Left colon (tissue), 2 donors: ENCODE data around the gene CACNG3. TPM values are rescaled to one million over a fixed set of nuclear protein-coding genes. Genes with fewer than 3 reads are reported as not detected.

ENCODE experiments used
- ATAC-seq: fragments of 200-7000 bp; cut with Tn5 transposase; one replicate; pipeline ENCODE4 v1.9.1; 2020; ENCODE audit warnings: mild to moderate bottlenecking, moderate library complexity
- DNase-seq, 2 donors: peaks; one replicate each; pipeline ENCODE4 v3.0.0-alpha.2; 2020
- intact Hi-C, 2 donors: fragments of 100-400 bp; cut with DNase I in 1 of 2; cut with micrococcal nuclease in 1 of 2; formaldehyde crosslinking; loops; one replicate each; pipeline versions ENCODE4 v1.11.2 to v1.14.0; 2022; cut with DNase I, micrococcal nuclease
- total RNA-seq, 2 donors: library from RNA; stranded (reverse); fragmentation: NEBNext Ultra II Directional; extraction: Animal tissue kit (Norgen Biotek cat#: 25700); gene quantifications; one replicate each; pipeline ENCODE4 v1.2.1, GENCODE V29; 2021
- donor health status: DM: no; HTN: no; CAD: no.
- donor health status: DM: yes; HTN: yes; CAD: no.

The CACNG3 gene
- total RNA-seq, 2 donors from 2014 or later, result not detected

- DNase-seq (no peak), ATAC-seq (no peak)
- intact Hi-C loops, result no loop called here
Observed at GRCh38 chr16:24360936-24361335, 104.8 kb downstream of the CACNG3 start.

- DNase-seq (no peak), ATAC-seq (no peak)
Observed at GRCh38 chr16:24364596-24364995, 108.5 kb downstream of the CACNG3 start.

GRCh38 chr16:24367186-24367710, 111.1 kb downstream of the CACNG3 start:
- DNase-seq (no peak), ATAC-seq (no peak)
- intact Hi-C loops, result no loop called here

More at GRCh38 chr16:24364596-24364995, 108.5 kb downstream of the CACNG3 start:
- intact Hi-C loops, result no loop called here

- intact Hi-C loops, result no loop called here
- no peak for DNase-seq
- ATAC-seq, result no peak
Observed at GRCh38 chr16:24372824-24373223, 116.7 kb downstream of the CACNG3 start.

GRCh38 chr16:24378999-24379398, 122.9 kb downstream of the CACNG3 start:
- no peak for ATAC-seq
- intact Hi-C loops, result no loop called here
- no peak for DNase-seq

- no peak for ATAC-seq
- no peak for DNase-seq
- intact Hi-C loops, result no loop called here
Observed at GRCh38 chr16:24381470-24382118, 125.5 kb downstream of the CACNG3 start.

GRCh38 chr16:24382762-24383407, 126.8 kb downstream of the CACNG3 start:
- ATAC-seq (no peak), DNase-seq (no peak)
- intact Hi-C loops, result no loop called here

- ATAC-seq (no peak), DNase-seq (no peak)
- intact Hi-C loops, result no loop called here
Observed at GRCh38 chr16:24394341-24394740, 138.2 kb downstream of the CACNG3 start.

- ATAC-seq (no peak), DNase-seq (no peak)
- intact Hi-C loops, result no loop called here
Observed at GRCh38 chr16:24396350-24397271, 140.5 kb downstream of the CACNG3 start.

- DNase-seq, result no peak
- no peak for ATAC-seq
- intact Hi-C loops, result no loop called here
Observed at GRCh38 chr16:24409045-24409444, 152.9 kb downstream of the CACNG3 start.
